CD4-positive, alpha-beta memory T cell (primary cell): Measurements from ENCODE around the gene DCPS. TPM values are rescaled to one million over a fixed set of nuclear protein-coding genes. Genes with fewer than 3 reads are reported as not detected.
"Not testable (repeated sequence)": the region's sequence is repeated elsewhere in the genome, so short reads cannot be mapped to it uniquely, and the experiment has no call there.

ENCODE experiments used
- CTCF ChIA-PET: fragments of 350-600 bp; sonication (Branson Sonifier 250); formaldehyde crosslinking; loops from one replicate; lab custom pipeline; 2021; ENCODE audit warnings: inconsistent platforms; ENCODE audit not compliant: partially characterized antibody; lab: Charles Lee
- POLR2A ChIA-PET: fragments of 350-600 bp; sonication (Branson Sonifier 250); formaldehyde crosslinking; loops from one replicate; lab custom pipeline; 2021; ENCODE audit not compliant: partially characterized antibody; lab: Charles Lee
- DNase-seq, 5 donors: peaks; one replicate each; pipeline versions ENCODE4 v3.0.0 to v3.0.0-alpha.2; 2020 to 2022; ENCODE audit warnings: mixed read lengths in 1 of 5
- H3K27ac ChIP-seq: one replicate; pipeline ENCODE4 v1.7.0; 2013; ENCODE audit warnings: low read depth, low read length
- H3K27me3 ChIP-seq: 2 replicates; pipeline ENCODE4 v1.7.0; 2013; ENCODE audit warnings: mild to moderate bottlenecking, low read length, moderate library complexity; ENCODE audit not compliant: insufficient read depth
- H3K36me3 ChIP-seq: 2 replicates; pipeline ENCODE4 v1.7.0; 2013; ENCODE audit warnings: mild to moderate bottlenecking, low read length, moderate library complexity; ENCODE audit not compliant: insufficient read depth
- H3K4me1 ChIP-seq: 2 replicates; pipeline ENCODE4 v1.7.0; 2013; ENCODE audit warnings: mild to moderate bottlenecking, low read length, moderate library complexity; ENCODE audit not compliant: insufficient read depth
- H3K4me3 ChIP-seq, 2 donors: one replicate each; pipeline ENCODE4 v1.7.0; 2013; ENCODE audit warnings: low read length in 2 of 2, mild to moderate bottlenecking in 1 of 2
- H3K9me3 ChIP-seq, 2 donors: one replicate each; pipeline ENCODE4 v1.7.0; 2013; ENCODE audit warnings: low read length in 2 of 2, control low read depth in 1 of 2; ENCODE audit not compliant: control insufficient read depth in 1 of 2
- H3K27ac Mint-ChIP-seq, 7 donors: one replicate each; pipeline ENCODE4 v1.8.0; 2020 to 2021; ENCODE audit warnings: mixed read lengths in 7 of 7, mild to moderate bottlenecking in 6 of 7, inconsistent platforms in 3 of 7, moderate library complexity in 3 of 7
- H3K27me3 Mint-ChIP-seq, 2 donors: one replicate each; pipeline ENCODE4 v1.8.0; 2020 to 2021; ENCODE audit warnings: mixed read lengths in 2 of 2
- H3K36me3 Mint-ChIP-seq, 2 donors: one replicate each; pipeline ENCODE4 v1.8.0; 2020 to 2021; ENCODE audit warnings: mixed read lengths in 2 of 2, inconsistent platforms in 1 of 2, mild to moderate bottlenecking in 1 of 2
- H3K4me1 Mint-ChIP-seq, 4 donors: one replicate each; pipeline ENCODE4 v1.8.0; 2020 to 2021; ENCODE audit warnings: mixed read lengths in 4 of 4, mild to moderate bottlenecking in 1 of 4
- H3K4me3 Mint-ChIP-seq, 8 donors: one replicate each; pipeline ENCODE4 v1.8.0; 2020 to 2021; ENCODE audit warnings: mixed read lengths in 8 of 8, mild to moderate bottlenecking in 7 of 8, moderate library complexity in 6 of 8, inconsistent platforms in 3 of 8
- H3K9me3 Mint-ChIP-seq, 8 donors: one replicate each; pipeline ENCODE4 v1.8.0; 2020 to 2021; ENCODE audit warnings: mixed read lengths in 8 of 8, mild to moderate bottlenecking in 5 of 8, inconsistent platforms in 3 of 8, moderate library complexity in 1 of 8
- intact Hi-C: fragments of 100-400 bp; cut with micrococcal nuclease; formaldehyde crosslinking; loops from one replicate; pipeline ENCODE4 v1.15.1; 2023
- polyA plus RNA-seq, 2 donors: library from polyadenylated mRNA; unstranded; fragments of 300-500 nt; fragmentation: Illumina TruSeq; gene quantifications; one replicate each; pipeline ENCODE4 v1.2.3, GENCODE V29; 2021
- total RNA-seq, 2 experiments: library from RNA; stranded (reverse); gene quantifications; one replicate each; pipeline ENCODE4 v1.2.3, GENCODE V29; 2021

The DCPS gene
- total and polyA plus RNA-seq, 4 experiments from 2014 or later: 20.2 to 48.0 (median 30.7) TPM

- no peaks in the 10 kb centered on the region for H3K27me3 ChIP-seq
- ChIA-PET CTCF (no interaction called here), POLR2A (no interaction called here)
- H3K4me1 ChIP-seq: no peaks in the 10 kb centered on the region
- intact Hi-C loops: no loop called here
- no peaks in the 10 kb centered on the region for H3K4me1 Mint-ChIP-seq
- no peak overlapping the region for H3K27ac Mint-ChIP-seq
- no peaks in the 10 kb centered on the region for H3K36me3 ChIP-seq
- H3K36me3 Mint-ChIP-seq: no peaks in the 10 kb centered on the region
- no peak overlapping the region for H3K27ac ChIP-seq
- no peak for DNase-seq
- H3K27me3 Mint-ChIP-seq: no peaks in the 10 kb centered on the region
- H3K4me3 ChIP-seq: no peak overlapping the region
- no peak overlapping the region for H3K4me3 Mint-ChIP-seq
- no peaks in the 10 kb centered on the region for H3K9me3 Mint-ChIP-seq
- no peaks in the 10 kb centered on the region for H3K9me3 ChIP-seq
Measured at GRCh38 chr11:126378763-126379162, 74.9 kb downstream of the DCPS start.

DNA sequence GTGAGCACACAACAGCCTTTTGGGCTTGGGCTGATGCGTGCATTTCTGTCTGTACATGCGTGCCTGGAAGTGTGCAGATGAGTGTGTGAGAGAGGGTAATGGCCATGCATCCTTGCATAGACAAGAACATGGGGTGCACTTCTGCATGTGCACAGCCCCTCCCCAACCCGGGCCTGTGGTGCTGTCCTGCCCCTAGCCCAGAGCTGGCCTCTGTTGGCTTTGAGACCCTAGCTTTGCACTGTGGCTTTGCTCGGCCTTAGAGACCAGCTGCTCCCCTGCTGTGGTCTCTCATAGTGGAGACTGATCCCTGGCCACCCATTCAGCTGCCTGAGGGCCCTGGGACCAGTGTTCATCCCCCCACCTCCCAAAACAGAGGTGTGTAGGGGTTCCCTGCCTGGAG lies 77.0 kb downstream of the DCPS start:
- no peaks in the 10 kb centered on the region for H3K9me3 ChIP-seq
- Mint-ChIP-seq H3K27me3 (no peaks in the 10 kb centered on the region), H3K4me1 (peaks cover 0 to under 1% (median 0%) of the 10 kb centered on the region in 4 donors), H3K9me3 (no peaks in the 10 kb centered on the region), H3K36me3 (no peaks in the 10 kb centered on the region), H3K27ac (peak overlapping the region in 1 of 7 donors; percentile 24), H3K4me3 (no peak overlapping the region)
- H3K27ac ChIP-seq: no peak overlapping the region
- no peak overlapping the region for H3K4me3 ChIP-seq
- H3K4me1 ChIP-seq: no peaks in the 10 kb centered on the region
- intact Hi-C loops: no loop called here
- POLR2A ChIA-PET: no interaction called here
- CTCF ChIA-PET: no interaction called here
- H3K27me3 ChIP-seq: no peaks in the 10 kb centered on the region
- no peaks in the 10 kb centered on the region for H3K36me3 ChIP-seq
- no peak for DNase-seq

GRCh38 chr11:126381960-126382359 lies 78.1 kb downstream of the DCPS start:
- H3K27me3 Mint-ChIP-seq, H3K36me3 ChIP-seq, H3K9me3 Mint-ChIP-seq, CTCF ChIA-PET, H3K4me3 Mint-ChIP-seq, H3K36me3 Mint-ChIP-seq, H3K27me3 ChIP-seq, DNase-seq, intact Hi-C loops, H3K4me1 ChIP-seq, H3K27ac Mint-ChIP-seq, H3K4me1 Mint-ChIP-seq, H3K4me3 ChIP-seq, H3K9me3 ChIP-seq, H3K27ac ChIP-seq, POLR2A ChIA-PET: not testable (repeated sequence)

DNA sequence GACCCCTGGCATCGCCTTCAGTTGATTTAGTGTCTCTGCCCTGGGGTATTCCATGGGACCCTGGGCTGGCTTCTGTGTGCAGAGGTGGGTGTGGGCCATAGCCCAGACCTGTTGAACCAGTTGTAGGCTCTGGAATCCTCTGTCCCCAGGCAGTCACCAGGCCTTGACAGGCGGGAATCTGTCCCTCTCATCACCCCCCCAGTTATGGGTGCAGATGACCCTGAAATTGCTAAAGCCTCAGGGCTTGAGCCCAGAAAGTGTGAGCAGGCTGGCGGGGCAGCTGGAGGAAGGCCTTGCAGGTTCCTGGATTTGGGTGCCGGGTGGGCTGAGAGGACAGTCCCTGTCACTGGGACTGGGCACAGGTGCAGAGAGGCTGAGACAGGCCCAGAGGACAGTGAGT lies 78.8 kb downstream of the DCPS start:
- H3K27ac ChIP-seq, H3K4me3 Mint-ChIP-seq, H3K36me3 Mint-ChIP-seq, H3K4me3 ChIP-seq, POLR2A ChIA-PET, H3K9me3 ChIP-seq, H3K4me1 Mint-ChIP-seq, DNase-seq, CTCF ChIA-PET, H3K27me3 ChIP-seq, H3K36me3 ChIP-seq, H3K9me3 Mint-ChIP-seq, H3K27ac Mint-ChIP-seq, H3K4me1 ChIP-seq, intact Hi-C loops, H3K27me3 Mint-ChIP-seq: not testable (repeated sequence)

DNA sequence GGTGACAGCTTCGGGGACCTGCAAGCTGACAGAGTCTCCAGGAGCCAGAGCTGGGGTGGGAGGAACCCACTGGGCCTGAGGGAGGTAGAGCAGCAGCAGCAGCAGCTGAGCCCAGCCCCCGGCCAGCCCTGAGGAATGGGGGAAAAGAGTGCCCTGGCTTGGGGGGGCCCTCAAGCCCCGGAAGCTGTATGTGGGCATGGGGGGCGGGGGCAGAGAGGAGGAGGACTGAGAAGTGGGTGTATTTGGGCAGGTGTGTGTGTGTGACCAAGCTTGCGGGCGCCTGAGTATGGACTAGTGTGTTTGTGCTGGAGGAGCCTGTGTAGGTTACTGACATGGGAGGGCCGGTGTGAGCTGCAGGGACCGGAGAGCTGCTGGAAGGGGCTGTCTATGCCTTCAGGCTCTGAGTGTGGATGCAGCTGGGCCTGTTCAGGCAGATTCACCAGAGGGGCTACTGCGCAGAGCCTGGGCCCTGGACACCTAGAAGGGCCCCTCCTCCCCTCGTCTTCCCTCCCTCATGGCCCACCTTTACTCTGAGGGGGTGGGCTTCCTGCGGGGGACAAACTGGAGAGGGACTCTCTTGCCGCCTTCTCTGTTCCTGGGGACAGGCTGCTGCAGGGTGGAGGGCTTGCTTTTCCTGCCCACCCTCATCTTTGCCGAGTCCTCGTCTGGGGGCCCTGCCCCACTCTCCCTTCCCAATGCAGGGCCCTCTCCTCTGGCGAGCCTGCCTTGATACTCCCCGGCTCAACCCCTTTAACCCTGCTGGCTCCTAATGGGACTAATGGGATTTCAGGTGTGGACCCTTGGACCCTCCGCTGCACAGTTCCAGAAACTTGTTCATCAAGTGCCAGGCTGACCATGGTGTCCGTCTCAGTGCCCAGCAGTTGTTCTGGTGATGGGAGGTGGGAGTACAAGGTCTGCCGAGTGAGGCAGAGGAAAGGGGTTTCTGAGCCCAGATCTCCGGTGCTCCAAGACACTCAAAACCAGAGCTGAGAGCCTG lies 79.8 kb downstream of the DCPS start:
- no peaks in the 10 kb centered on the region for H3K9me3 ChIP-seq
- Mint-ChIP-seq H3K4me3 (no peak overlapping the region), H3K27ac (no peak overlapping the region), H3K27me3 (no peaks in the 10 kb centered on the region), H3K4me1 (peaks cover 0 to 5% (median 0%) of the 10 kb centered on the region in 4 donors), H3K36me3 (no peaks in the 10 kb centered on the region), H3K9me3 (no peaks in the 10 kb centered on the region)
- no peak overlapping the region for H3K27ac ChIP-seq
- CTCF ChIA-PET: no interaction called here
- DNase-seq: no peak
- intact Hi-C loops: no loop called here
- H3K4me1 ChIP-seq: no peaks in the 10 kb centered on the region
- H3K27me3 ChIP-seq: no peaks in the 10 kb centered on the region
- POLR2A ChIA-PET: no interaction called here
- no peaks in the 10 kb centered on the region for H3K36me3 ChIP-seq
- no peak overlapping the region for H3K4me3 ChIP-seq

- Mint-ChIP-seq H3K4me3 (no peak overlapping the region), H3K4me1 (peaks cover 0 to 5% (median 0%) of the 10 kb centered on the region in 4 donors), H3K27ac (no peak overlapping the region), H3K9me3 (no peaks in the 10 kb centered on the region), H3K27me3 (no peaks in the 10 kb centered on the region), H3K36me3 (no peaks in the 10 kb centered on the region)
- intact Hi-C loops: no loop called here
- Histone ChIP-seq H3K27me3 (no peaks in the 10 kb centered on the region), H3K27ac (no peak overlapping the region), H3K36me3 (no peaks in the 10 kb centered on the region), H3K9me3 (no peaks in the 10 kb centered on the region), H3K4me3 (no peak overlapping the region), H3K4me1 (no peaks in the 10 kb centered on the region)
- DNase-seq: no peak
- ChIA-PET POLR2A (no interaction called here), CTCF (interaction anchor here (1.8 kb wide), 1 partner anchor 96 kb away, joined by 4 read pairs; no protein-coding TSS in a partner anchor)
Measured at GRCh38 chr11:126384449-126385070, 80.7 kb downstream of the DCPS start.

- POLR2A ChIA-PET: no interaction called here
Measured at GRCh38 chr11:126385991-126386728, 82.3 kb downstream of the DCPS start.

More at GRCh38 chr11:126385991-126386728, 82.3 kb downstream of the DCPS start:
- H3K9me3 Mint-ChIP-seq: no peaks in the 10 kb centered on the region
- H3K4me1 ChIP-seq: no peaks in the 10 kb centered on the region
- CTCF ChIA-PET: interaction anchor here (1.8 kb wide), 1 partner anchor 95 kb away, joined by 4 read pairs; no protein-coding TSS in a partner anchor
- no peaks in the 10 kb centered on the region for H3K27me3 Mint-ChIP-seq
- no peaks in the 10 kb centered on the region for H3K9me3 ChIP-seq
- no peak overlapping the region for H3K27ac ChIP-seq
- H3K4me3 ChIP-seq: no peak overlapping the region
- H3K4me1 Mint-ChIP-seq: peaks cover 0 to 5% (median under 1%) of the 10 kb centered on the region in 4 donors
- H3K4me3 Mint-ChIP-seq: no peak overlapping the region
- no peak overlapping the region for H3K27ac Mint-ChIP-seq
- no peaks in the 10 kb centered on the region for H3K36me3 Mint-ChIP-seq
- H3K27me3 ChIP-seq: no peaks in the 10 kb centered on the region
- H3K36me3 ChIP-seq: no peaks in the 10 kb centered on the region
- DNase-seq: no peak
- intact Hi-C loops: no loop called here
